GM10847 (cell line): ENCODE measurements around the gene BOC.

Experiments
- POLR2A ChIP-seq: IDR thresholded peaks from 2 replicates; pipeline ENCODE4 v1.6.1; 2011; ENCODE audit not compliant: insufficient read length; ENCODE audit errors: extremely low read depth

BOC gene

DNA sequence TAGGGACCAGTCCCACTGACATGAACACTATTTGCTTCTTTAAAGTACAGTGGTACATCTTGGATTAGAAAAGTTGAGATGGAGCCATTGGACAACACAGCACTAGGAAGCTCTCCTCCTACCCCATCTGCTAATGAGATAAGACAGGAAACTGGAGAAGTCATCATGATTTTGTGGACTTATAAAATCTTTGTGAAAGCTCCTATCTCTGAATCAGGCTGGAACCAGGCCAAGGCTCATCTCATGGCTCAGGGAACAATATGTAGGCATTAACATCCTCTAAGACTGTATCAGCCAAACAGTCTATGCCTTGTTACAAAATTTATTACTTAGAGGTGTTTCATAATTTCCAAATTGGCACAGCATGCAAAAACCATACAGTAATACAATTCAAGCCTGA, 84.1 kb downstream of the BOC start:
- TF ChIP-seq POLR2A, result no peak

DNA sequence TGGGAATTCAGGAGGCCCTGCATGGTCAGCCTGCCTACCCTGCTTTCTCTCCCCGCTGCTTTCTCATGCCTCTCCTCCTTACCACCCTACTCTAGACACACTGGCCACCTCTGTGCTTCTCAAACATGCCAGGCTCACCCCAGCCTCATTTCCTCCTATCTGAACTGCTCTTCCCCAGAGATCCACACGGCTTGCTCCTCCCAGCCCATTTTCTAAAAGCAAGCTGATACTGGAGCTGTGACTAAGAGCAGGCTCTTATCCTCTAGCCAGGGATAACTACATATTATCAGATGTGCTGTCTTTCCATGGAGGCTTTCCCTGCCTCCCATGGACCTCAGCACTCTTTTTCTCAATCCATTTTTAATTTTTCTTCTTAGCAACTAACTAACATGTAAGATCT, 85.9 kb downstream of the BOC start:
- TF ChIP-seq POLR2A, result no peak

DNA sequence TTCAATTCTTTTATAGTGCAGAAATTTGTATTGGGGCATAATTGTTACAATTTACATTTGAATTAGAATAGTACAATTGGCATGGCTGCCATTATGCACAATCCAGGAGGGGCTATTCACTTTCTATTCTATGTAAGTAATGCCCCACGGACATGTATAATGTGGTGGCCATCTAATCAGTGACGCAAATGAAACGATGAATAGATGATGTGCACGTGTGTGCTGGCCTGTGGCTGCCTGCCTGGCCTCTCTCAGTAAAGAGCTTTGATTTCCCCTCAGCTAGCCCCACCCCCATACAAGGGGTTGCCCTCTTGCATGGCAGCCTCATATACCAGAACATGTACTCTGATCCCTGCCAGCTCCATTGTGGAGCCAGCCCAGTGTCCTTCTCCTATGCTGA, 86.5 kb downstream of the BOC start:
- TF ChIP-seq POLR2A, result no peak

DNA sequence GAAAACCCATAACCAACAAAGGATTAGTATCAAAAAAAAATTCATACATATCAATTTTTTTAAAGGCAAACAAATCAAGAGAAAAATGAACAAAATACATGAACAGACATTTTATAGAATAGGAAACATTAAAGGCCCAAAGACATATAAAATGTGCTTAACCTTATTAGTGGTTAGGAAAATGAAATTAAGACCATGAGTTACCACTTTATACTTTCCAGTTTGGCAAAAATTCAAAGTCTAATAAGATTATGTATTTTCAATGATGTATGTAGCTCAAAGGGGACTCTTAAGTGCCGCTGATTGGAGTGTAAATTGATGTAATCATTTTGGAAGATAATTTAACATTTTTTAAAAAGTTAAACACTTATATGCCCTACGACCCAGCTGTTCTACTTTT, 89.2 kb downstream of the BOC start:
- no peak for TF ChIP-seq POLR2A

DNA sequence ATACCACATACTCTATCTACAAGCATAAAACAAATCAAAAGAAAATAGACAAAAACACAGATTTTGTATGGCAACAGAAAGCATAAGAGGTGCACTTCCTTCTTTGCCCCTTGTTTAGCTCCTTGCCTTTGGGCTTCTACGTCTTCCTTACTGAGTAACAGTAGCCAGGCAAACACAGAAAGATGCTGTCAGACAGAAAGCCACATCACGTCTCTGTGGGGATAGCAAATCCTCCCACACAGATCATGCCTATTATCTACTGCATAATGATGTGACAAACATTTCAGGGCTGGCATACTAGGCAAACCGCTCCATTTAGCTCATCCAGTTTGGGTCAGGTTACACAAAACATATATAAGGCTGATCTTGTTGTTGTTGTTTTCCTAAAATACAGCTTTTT, 92.7 kb downstream of the BOC start:
- no peak for TF ChIP-seq POLR2A

DNA sequence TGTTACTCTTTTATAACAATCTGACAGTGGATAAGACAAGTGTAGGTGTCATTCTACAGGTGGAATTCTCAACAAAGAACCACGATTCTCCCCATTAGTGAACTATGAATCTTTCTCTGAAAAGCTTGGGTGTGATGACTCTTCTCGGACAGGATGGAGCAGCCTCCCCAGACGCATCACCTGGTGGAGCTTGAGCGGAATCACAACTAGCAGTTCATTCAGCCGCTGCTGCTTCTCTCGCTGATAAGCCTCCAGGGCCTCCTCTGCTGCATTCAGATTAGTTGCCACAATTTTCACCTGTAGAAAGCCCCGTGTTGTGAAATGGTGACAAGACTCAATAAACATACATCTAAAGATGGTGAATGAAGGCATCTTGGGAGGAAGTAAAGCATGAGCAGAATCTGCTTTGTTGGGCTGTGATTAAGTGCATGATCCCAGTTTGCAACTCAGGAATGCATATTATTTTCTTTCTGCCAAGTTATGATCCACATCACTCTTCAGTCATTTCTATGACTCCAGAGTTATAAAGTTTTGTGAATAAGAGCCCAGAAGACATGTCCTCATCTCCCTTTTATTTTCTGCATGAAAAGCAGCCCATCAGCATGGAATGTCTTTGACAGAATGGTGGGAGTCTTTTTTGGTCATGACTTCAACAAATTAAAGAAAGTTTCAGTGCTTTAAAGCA, 93.6 kb downstream of the BOC start:
- TF ChIP-seq POLR2A, result no peak

DNA sequence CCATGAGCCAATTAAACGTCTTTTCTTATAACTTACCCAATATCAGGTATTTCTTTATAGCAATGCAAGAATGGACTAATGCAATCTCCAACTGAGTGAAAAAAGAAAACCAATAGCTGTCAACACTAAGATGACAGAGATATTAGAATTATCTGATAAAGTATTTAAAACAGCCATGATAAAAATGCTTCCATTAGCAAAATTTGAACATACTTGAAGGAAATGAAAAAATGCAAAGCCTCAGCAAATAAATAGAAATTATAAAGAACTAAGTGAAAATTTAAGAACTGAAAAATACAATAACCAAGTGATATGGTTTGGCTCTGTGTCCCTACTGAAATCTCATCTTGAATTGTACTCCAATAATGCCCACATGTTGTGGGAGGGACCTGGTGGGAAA, 99.6 kb downstream of the BOC start:
- TF ChIP-seq POLR2A, result no peak

DNA sequence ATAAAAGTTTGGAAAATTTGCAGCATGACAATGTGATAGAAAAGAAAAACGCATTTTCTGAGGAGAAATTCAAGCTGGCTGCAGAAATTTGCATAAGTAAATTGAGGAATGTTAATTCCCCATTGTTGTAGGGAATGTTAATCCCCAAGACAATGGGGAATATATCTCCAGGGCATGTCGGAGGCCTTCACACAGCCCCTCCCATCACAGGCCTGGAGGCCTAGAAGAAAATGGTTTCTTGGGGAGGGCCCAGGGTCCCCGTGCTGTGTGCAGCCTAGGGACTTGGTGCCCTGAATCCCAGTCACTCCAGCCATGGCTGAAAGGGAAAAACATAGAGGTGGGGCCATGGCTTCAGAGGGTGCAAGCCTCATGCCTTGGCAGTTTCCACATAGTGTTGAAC, 101.1 kb downstream of the BOC start:
- TF ChIP-seq POLR2A, result no peak

DNA sequence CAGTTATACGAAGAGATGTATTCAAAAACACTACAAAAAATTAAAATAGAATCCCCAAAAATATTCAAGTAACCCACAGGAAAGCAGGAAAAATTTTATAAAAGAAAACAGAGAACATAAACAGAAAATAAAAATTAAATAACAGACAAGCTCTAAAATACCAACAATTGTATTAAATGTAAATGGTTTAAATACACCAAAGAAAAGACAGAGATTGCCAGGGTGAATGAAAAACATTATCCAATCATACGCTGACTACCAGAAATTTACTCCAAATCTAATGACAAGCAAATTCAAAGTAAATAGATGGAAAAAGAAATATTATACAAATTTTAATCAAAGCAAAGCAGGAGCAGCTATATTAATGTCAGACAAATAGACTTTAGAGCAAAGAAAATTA, 103.6 kb downstream of the BOC start:
- TF ChIP-seq POLR2A, result no peak

DNA sequence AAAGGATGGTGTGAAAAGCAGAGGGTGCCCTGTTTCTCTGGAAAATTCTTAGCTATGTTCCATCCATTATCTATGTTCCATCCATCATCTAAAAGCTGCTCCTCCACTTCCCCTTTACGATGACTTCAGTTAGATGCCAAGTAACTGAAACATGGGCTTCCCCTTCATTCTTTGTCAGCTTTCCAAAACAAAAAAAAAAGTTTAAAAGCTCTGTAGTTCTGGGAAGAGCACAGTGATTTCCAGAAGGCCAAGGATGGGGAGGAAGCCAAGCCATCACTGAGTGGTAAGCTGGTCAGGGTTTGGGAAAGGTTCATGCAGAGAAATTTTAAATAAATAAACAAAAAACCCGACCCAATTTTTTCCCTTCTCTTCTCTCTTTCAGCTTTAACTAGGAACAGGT, 118.4 kb downstream of the BOC start:
- TF ChIP-seq POLR2A, result no peak

DNA sequence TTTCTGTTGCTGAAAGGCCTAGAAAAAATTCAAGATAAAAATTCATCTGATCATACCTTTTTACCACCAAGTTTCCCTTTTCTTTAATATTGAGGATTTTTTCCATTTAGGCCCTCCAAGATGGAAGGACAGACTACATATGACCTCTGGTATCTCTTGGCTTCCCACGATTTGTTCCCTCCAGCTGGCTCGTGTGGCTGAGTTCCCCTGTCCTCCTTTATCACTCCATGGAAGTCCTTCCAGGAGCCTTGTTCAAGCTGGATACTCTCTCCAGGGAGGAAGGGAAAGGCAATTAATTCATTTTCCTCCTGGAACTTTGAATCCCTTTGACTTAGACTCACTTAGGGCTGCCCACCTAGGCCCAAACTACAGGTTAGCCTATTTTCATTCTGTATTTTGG, 119.4 kb downstream of the BOC start:
- no peak for TF ChIP-seq POLR2A

DNA sequence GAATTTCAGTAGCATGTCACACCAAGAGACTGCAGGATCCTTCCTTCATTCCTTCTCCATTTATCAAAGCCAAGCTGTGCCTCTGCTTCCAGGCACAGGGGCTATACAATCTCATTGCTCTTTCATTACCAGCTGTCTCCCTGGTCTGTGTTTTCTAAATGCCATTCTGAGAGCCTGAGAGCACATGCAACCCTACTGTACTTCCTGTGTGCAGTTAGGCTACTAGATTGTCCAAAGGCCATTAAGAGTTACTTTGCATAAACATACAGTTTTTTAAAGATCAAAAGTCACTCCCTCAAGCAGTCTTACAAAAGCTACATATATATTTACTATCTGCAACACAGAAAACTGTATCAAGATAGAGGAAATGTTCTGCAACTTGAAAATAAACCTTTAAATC, 119.8 kb downstream of the BOC start:
- no peak for TF ChIP-seq POLR2A
